HFFc6 (cell line): ENCODE data around the gene CCNO. TPM values are rescaled to one million over a fixed set of nuclear protein-coding genes. Genes with fewer than 3 reads are reported as not detected.

Source experiments
- DNase-seq: peaks from one replicate; pipeline ENCODE4 v3.0.0-alpha.2; 2018
- H3K27ac Mint-ChIP-seq: 2 replicates; pipeline ENCODE4 v1.8.0; 2020; ENCODE audit warnings: mild to moderate bottlenecking, mixed read lengths
- H3K27me3 Mint-ChIP-seq: 2 replicates; pipeline ENCODE4 v1.8.0; 2021; ENCODE audit warnings: mild to moderate bottlenecking, moderate library complexity, mixed read lengths; ENCODE audit not compliant: insufficient read depth
- H3K36me3 Mint-ChIP-seq: 2 replicates; pipeline ENCODE4 v1.8.0; 2021; ENCODE audit warnings: low read depth, mixed read lengths
- H3K4me1 Mint-ChIP-seq: 2 replicates; pipeline ENCODE4 v1.8.0; 2020; ENCODE audit warnings: low read depth, mixed read lengths
- H3K4me3 Mint-ChIP-seq: 2 replicates; pipeline ENCODE4 v1.8.0; 2020; ENCODE audit warnings: mild to moderate bottlenecking, moderate library complexity, mixed read lengths
- H3K9me3 Mint-ChIP-seq: 2 replicates; pipeline ENCODE4 v1.8.0; 2020; ENCODE audit warnings: mild to moderate bottlenecking, mixed read lengths
- total RNA-seq, 6 experiments: library from RNA; stranded (reverse); fragmentation: NEBNext Ultra II Directional; extraction: Animal tissue kit (Norgen Biotek cat#: 25700); gene quantifications; 2 replicates in 1 of 6; 3 replicates in 5 of 6; pipeline ENCODE4 v1.2.3, GENCODE V29; 2021
- TF ChIP-seq, protein P1 (sequence below): fragments of 200-600 bp; sonication (generic); IDR thresholded peaks from 2 replicates; pipeline ENCODE4 v1.5.0; 2021; ENCODE audit warnings: antibody characterized with exemption, mild to moderate bottlenecking

CCNO gene
- total RNA-seq, 6 experiments from 2014 or later = 0.11 to 0.25 (median 0.13) TPM; not detected in 2

DNA sequence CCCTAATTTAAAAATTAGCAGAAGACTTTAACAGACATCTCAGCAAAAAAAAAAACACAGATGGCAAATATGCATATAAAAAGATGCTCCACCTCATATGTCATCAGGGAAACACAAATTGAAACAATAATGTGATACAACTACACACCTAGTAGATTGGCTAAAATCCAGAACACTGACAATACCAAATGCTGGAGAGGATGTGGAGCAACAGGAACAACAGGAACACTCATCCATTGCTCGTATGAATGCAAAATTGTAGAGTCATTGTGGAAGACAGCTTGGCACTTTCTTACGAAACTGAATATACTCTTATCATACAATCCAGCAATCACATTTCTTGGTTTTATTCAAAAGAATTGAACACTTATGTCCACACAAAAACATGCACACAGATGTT, 28.4 kb downstream of the CCNO start:
- H3K9me3 Mint-ChIP-seq = no peaks in the 10 kb centered on the region
- TF ChIP-seq, protein P1, sequence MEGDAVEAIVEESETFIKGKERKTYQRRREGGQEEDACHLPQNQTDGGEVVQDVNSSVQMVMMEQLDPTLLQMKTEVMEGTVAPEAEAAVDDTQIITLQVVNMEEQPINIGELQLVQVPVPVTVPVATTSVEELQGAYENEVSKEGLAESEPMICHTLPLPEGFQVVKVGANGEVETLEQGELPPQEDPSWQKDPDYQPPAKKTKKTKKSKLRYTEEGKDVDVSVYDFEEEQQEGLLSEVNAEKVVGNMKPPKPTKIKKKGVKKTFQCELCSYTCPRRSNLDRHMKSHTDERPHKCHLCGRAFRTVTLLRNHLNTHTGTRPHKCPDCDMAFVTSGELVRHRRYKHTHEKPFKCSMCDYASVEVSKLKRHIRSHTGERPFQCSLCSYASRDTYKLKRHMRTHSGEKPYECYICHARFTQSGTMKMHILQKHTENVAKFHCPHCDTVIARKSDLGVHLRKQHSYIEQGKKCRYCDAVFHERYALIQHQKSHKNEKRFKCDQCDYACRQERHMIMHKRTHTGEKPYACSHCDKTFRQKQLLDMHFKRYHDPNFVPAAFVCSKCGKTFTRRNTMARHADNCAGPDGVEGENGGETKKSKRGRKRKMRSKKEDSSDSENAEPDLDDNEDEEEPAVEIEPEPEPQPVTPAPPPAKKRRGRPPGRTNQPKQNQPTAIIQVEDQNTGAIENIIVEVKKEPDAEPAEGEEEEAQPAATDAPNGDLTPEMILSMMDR = no peak
- peaks cover 24% of the 10 kb centered on the region for H3K27me3 Mint-ChIP-seq

DNA sequence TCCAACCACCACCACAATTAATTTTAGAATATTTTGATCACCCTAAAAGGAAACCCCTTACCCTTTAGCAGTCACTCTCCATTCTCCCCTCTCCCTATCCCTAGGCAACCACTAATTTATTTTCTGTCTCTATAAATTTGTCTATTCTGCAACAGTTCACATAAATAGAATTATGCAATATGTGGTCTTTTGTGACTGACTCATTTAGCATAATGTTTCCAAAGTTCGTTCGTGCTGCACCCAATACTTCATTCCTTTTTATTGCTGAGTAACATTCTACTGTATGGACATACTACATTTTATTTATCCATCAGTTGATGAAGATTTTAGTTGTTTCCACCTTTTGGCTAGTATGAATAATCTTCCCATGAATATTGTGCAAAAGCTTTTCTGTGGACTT, 42.2 kb downstream of the CCNO start:
- TF ChIP-seq, protein P1 = no peak
- Mint-ChIP-seq H3K9me3 (no peaks in the 10 kb centered on the region), H3K4me1 (no peaks in the 10 kb centered on the region), H3K27me3 (peaks cover 39% of the 10 kb centered on the region), H3K36me3 (no peaks in the 10 kb centered on the region), H3K27ac (no peak overlapping the region), H3K4me3 (no peak overlapping the region)
- no peak for DNase-seq

More for the DNA sequence above, 28.4 kb downstream of the CCNO start:
- no peak overlapping the region for H3K27ac Mint-ChIP-seq
- H3K4me1 Mint-ChIP-seq = no peaks in the 10 kb centered on the region
- H3K4me3 Mint-ChIP-seq = no peak overlapping the region
- H3K36me3 Mint-ChIP-seq = no peaks in the 10 kb centered on the region
- DNase-seq = no peak

DNA sequence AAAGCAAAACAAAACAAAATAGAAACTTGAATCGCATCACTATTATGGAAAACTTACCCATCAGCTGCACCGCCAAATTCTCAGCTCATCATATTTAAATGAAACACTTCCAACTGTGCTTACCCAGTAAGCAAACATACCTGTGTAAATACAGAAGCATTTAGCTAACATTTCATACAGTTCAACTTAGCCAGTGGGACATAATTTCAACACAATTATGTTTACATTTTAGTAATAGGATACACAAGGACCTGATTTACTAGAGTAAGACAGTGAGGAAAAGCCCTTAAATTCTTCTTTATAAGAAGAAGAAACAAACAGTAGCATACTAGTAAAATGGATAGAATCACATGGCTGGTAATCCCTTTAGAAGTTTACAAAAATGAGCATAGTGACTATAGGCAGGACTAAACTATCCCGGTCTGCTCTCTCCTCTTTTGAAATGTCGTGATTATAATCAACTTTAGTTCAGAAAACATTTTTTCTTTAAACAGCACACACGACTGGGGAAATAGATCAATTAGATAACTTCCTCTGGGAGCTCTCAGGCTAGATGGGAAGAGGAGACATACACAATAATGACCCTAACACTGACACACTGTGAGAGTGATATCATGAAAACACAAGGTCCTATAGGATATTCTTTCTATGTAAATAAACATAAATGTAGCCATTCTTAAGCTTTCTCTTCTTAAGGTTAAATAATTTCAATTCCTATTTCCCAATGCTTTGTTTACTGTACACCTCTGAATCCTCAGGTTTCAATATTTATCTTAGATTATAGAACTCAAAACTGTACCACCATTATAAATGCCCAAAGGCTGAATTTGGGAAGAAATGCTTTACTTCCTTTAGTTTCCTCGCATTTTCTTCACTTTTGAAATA, 44.5 kb downstream of the CCNO start:
- H3K9me3 Mint-ChIP-seq = no peaks in the 10 kb centered on the region
- peaks cover 34% of the 10 kb centered on the region for H3K27me3 Mint-ChIP-seq
- TF ChIP-seq, protein P1 = no peak
- no peaks in the 10 kb centered on the region for H3K4me1 Mint-ChIP-seq
- no peaks in the 10 kb centered on the region for H3K36me3 Mint-ChIP-seq
- no peak for DNase-seq
- H3K4me3 Mint-ChIP-seq = no peak overlapping the region
- no peak overlapping the region for H3K27ac Mint-ChIP-seq

DNA sequence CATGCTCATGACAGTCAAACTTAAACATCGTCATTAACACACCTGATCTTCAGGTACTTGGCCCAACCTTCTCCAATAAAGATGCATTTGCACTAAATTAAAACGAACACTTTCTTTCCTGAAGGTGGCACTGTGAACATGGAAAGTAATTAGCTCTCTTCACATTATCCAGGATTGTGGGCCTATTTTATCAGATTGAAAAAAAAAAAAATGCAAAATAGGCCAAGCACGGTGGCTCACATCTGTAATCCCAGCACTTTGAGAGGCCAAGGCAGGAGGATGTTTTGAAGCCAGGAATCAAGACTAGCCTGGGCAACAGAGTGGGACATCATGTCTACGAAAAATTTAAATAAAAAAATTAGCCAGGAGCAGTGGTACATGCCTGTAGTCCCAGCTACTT, 46.0 kb downstream of the CCNO start:
- H3K36me3 Mint-ChIP-seq = no peaks in the 10 kb centered on the region
- no peaks in the 10 kb centered on the region for H3K4me1 Mint-ChIP-seq
- peak; percentile 18 for DNase-seq
- peaks cover 30% of the 10 kb centered on the region for H3K27me3 Mint-ChIP-seq
- no peaks in the 10 kb centered on the region for H3K9me3 Mint-ChIP-seq
- TF ChIP-seq, protein P1 = peak; percentile 58
- no peak overlapping the region for H3K27ac Mint-ChIP-seq
- H3K4me3 Mint-ChIP-seq = no peak overlapping the region

Other genes starting within 250 kb of the CCNO start
- 10 to 100 TPM in 2 of 6 experiments, 1 to 10 TPM in 4; 8.5 to 54.1 (median 9.1) TPM for gene ESM1, start 248.0 kb downstream of the CCNO start, total RNA-seq
- gene GZMK, start 209.4 kb downstream of the CCNO start, total RNA-seq = not detected
- not detected for gene GZMA, start 131.0 kb downstream of the CCNO start, total RNA-seq
- gene GPX8, start 73.4 kb downstream of the CCNO start, total RNA-seq = 100 to 1,000 TPM; 209 to 229 (median 220) TPM
- gene CDC20B, start 60.4 kb downstream of the CCNO start, total RNA-seq = under 1 TPM in 5 of 6 experiments, not detected in 1; 0.07 to 0.20 (median 0.12) TPM
- not detected for gene MCIDAS, start 6.3 kb downstream of the CCNO start, total RNA-seq
- gene DHX29, start 74.1 kb upstream of the CCNO start, total RNA-seq = 10 to 100 TPM; 35.7 to 45.8 (median 41.7) TPM
- gene MTREX, start 74.4 kb upstream of the CCNO start, total RNA-seq = 10 to 100 TPM; 65.1 to 78.2 (median 70.1) TPM